Measurements from ENCODE around the gene PDE6A.

DNA sequence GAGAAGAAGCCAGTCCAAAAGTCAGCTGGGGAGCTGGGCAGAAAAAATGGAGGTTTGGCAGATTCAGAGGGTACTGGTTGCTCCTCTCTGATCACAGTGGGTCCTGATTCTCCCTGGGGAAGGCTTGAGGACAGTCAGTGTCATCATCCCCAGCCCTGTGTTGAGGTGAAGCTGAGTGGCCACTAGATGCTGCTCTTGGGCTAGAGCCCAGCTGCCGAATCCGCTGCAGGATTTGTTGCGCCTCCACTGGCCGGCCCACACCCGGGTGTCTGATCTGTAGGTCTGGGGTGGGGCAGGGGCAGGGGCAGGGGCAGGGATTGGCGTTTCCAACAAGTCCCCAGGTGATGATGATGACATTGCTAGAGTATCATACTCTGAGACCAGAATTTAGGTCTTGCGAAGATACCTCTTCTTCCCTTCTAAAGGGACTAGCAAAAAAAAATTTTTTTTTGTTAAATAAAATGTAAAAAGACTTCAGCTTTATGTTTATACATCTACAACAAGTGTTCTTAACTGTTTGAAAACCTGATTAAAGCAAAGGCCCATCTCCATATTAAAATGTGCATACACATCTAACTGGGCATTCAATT, 106.8 kb downstream of the PDE6A start:
- TF ChIP-seq, protein P1, sequence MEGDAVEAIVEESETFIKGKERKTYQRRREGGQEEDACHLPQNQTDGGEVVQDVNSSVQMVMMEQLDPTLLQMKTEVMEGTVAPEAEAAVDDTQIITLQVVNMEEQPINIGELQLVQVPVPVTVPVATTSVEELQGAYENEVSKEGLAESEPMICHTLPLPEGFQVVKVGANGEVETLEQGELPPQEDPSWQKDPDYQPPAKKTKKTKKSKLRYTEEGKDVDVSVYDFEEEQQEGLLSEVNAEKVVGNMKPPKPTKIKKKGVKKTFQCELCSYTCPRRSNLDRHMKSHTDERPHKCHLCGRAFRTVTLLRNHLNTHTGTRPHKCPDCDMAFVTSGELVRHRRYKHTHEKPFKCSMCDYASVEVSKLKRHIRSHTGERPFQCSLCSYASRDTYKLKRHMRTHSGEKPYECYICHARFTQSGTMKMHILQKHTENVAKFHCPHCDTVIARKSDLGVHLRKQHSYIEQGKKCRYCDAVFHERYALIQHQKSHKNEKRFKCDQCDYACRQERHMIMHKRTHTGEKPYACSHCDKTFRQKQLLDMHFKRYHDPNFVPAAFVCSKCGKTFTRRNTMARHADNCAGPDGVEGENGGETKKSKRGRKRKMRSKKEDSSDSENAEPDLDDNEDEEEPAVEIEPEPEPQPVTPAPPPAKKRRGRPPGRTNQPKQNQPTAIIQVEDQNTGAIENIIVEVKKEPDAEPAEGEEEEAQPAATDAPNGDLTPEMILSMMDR (IDR thresholded peaks at IDR 0.05): peak; percentile 98
- TF ChIP-seq KDM1A (IDR thresholded peaks at IDR 0.05; ENCODE audit: low read depth) (no peak), CEBPB (IDR thresholded peaks at IDR 0.05) (no peak), CHD2 (IDR thresholded peaks at IDR 0.05; ENCODE audit: low read length, partially characterized antibody) (no peak), ESRRA (IDR thresholded peaks at IDR 0.05; ENCODE audit: borderline replicate concordance, low read length) (no peak), RAD21 (conservative IDR thresholded peaks at IDR 0.05 in 1 of 2, IDR thresholded peaks at IDR 0.05 in 1 of 2) (peak; percentile 97 to 99), POLR2A (IDR thresholded peaks at IDR 0.05; ENCODE audit: low read length) (no peak), RARB (CRISPR knock-in tag; IDR thresholded peaks at IDR 0.05) (no peak), ZFP36 (IDR thresholded peaks at IDR 0.05; ENCODE audit: borderline replicate concordance, partially characterized antibody) (no peak), MAFK (IDR thresholded peaks at IDR 0.05; ENCODE audit: partially characterized antibody) (no peak), BHLHE40 (IDR thresholded peaks at IDR 0.05; ENCODE audit: low read depth, low read length) (no peak), EP300 (IDR thresholded peaks at IDR 0.05) (no peak)
- TF ChIP-seq, protein P2, sequence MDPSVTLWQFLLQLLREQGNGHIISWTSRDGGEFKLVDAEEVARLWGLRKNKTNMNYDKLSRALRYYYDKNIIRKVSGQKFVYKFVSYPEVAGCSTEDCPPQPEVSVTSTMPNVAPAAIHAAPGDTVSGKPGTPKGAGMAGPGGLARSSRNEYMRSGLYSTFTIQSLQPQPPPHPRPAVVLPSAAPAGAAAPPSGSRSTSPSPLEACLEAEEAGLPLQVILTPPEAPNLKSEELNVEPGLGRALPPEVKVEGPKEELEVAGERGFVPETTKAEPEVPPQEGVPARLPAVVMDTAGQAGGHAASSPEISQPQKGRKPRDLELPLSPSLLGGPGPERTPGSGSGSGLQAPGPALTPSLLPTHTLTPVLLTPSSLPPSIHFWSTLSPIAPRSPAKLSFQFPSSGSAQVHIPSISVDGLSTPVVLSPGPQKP (IDR thresholded peaks at IDR 0.05; ENCODE audit: low read depth, low read length): no peak

Measured in A549 (cell line).